ENCODE results near the gene PRTG.

DNA sequence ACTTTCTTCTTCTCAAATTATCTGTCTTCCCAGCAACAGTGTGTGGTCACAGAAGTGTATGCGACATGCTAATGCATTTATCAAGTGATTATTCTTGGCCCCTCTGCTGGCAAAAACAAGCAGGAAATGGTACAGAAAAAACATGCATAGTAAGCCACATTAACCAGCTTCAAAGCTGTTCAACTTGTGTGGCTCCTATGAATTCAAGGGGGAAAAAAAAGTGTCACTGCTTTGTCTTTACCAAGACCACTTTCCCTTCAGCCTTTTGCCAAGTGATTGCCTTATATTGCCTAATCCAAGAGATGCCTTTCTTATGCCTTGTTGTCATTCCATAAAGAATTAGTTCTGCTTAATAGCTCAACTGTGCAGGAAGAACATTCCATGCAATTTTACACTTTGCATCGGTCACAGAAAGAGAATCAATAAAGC lies 39.1 kb downstream of the PRTG start:
- TF ChIP-seq, protein P1, sequence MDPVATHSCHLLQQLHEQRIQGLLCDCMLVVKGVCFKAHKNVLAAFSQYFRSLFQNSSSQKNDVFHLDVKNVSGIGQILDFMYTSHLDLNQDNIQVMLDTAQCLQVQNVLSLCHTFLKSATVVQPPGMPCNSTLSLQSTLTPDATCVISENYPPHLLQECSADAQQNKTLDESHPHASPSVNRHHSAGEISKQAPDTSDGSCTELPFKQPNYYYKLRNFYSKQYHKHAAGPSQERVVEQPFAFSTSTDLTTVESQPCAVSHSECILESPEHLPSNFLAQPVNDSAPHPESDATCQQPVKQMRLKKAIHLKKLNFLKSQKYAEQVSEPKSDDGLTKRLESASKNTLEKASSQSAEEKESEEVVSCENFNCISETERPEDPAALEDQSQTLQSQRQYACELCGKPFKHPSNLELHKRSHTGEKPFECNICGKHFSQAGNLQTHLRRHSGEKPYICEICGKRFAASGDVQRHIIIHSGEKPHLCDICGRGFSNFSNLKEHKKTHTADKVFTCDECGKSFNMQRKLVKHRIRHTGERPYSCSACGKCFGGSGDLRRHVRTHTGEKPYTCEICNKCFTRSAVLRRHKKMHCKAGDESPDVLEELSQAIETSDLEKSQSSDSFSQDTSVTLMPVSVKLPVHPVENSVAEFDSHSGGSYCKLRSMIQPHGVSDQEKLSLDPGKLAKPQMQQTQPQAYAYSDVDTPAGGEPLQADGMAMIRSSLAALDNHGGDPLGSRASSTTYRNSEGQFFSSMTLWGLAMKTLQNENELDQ (CRISPR knock-in tag; IDR thresholded peaks at IDR 0.05; ENCODE audit: borderline replicate concordance) = no peak
- TF ChIP-seq ARNT2 (CRISPR knock-in tag; IDR thresholded peaks at IDR 0.05; ENCODE audit: low read depth) = no peak

All from HepG2 (cell line).